Forelimb muscle (tissue), 1 donor: Measurements from ENCODE around the gene RYR2. TPM values are rescaled to one million over a fixed set of nuclear protein-coding genes. Genes with fewer than 3 reads are reported as not detected.
"Not testable (repeated sequence)": the region's sequence is repeated elsewhere in the genome, so short reads cannot be mapped to it uniquely, and the experiment has no call there.

ENCODE experiments used
- DNase-seq: peaks from one replicate; pipeline ENCODE4 v3.0.0-alpha.2; 2013; ENCODE audit warnings: low read depth
- polyA plus RNA-seq: library from polyadenylated mRNA; unstranded; fragments of 120-200 nt; gene quantifications from one replicate; pipeline ENCODE4 v1.2.1, GENCODE V29; 2013; ENCODE audit not compliant: insufficient read length

RYR2 gene
- polyA plus RNA-seq, 1 donor = 2.4 TPM

GRCh38 chr1:237084341-237085077, 42.5 kb downstream of the RYR2 start:
- DNase-seq = no peak

DNA sequence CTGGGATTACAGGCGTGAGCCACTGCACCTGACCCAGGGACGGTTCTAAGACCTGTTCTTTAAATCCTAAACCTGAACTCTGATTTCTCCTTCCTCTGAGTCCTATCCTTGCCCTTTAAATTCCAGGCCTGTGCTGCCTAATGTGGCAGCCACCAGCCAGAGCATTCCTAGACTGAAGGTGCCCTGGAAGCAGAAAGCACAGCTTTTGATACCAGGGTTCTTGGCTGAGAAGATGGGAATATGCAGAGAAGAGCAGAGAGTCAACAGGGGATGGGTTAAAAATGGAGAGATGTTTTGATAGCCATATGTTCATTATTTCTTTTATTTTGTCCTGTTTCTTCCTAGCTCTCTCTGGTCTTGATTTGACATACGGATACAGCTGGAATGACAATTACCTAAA, 49.7 kb downstream of the RYR2 start:
- no peak for DNase-seq

- no peak for DNase-seq
Measured at GRCh38 chr1:237093691-237094090, 51.7 kb downstream of the RYR2 start.

- peak; percentile 2 for DNase-seq
Measured at GRCh38 chr1:237098541-237098940, 56.6 kb downstream of the RYR2 start.

DNA sequence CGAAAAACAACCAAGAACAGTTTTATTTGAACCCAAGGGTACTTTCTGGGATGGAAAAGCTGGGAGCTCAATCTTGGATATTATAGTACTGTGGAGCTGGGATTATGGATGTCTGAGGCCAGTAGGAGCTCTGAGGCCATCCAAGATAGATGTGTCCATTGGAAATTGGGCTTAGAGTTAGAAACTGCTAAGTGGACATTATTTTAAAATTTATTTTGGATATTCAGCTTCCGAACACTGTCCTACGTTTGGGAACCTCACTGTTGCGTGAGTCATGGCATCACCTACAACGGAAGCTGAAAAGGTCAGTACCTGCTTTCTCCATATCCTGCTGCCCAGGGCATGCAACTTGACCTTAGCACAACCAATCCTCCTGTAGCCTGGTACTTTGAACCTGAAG, 61.0 kb downstream of the RYR2 start:
- no peak for DNase-seq

GRCh38 chr1:237104096-237104495, 62.1 kb downstream of the RYR2 start:
- DNase-seq = no peak

DNA sequence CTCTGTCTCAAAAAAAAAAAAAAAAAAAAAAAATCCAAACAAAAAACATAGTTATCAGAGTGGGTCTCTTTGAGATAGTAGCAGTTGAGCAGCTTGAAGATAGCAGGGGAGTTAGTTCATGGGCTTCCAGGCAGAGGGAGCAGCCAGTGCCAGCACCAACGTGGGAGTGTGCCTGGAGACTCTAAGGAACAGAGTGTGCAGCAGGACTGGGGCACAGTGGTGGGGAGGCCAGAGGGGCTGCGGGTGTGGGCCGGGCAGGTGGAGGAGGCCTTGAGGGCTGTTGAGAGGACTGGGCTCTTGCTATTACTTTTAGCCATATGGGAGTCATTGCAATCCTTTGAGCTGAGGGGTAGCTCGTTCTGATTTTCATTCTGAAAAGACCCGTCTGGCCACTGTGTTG, 63.8 kb downstream of the RYR2 start:
- DNase-seq = no peak

- DNase-seq = no peak
Measured at GRCh38 chr1:237108297-237109040, 66.5 kb downstream of the RYR2 start.

GRCh38 chr1:237111807-237112206, 69.8 kb downstream of the RYR2 start:
- no peak for DNase-seq

- no peak for DNase-seq
Measured at GRCh38 chr1:237112663-237113062, 70.7 kb downstream of the RYR2 start.

- no peak for DNase-seq
Measured at GRCh38 chr1:237115035-237115434, 73.1 kb downstream of the RYR2 start.

GRCh38 chr1:237119091-237119490, 77.1 kb downstream of the RYR2 start:
- DNase-seq = no peak

- DNase-seq = no peak
Measured at GRCh38 chr1:237120683-237121082, 78.7 kb downstream of the RYR2 start.

DNA sequence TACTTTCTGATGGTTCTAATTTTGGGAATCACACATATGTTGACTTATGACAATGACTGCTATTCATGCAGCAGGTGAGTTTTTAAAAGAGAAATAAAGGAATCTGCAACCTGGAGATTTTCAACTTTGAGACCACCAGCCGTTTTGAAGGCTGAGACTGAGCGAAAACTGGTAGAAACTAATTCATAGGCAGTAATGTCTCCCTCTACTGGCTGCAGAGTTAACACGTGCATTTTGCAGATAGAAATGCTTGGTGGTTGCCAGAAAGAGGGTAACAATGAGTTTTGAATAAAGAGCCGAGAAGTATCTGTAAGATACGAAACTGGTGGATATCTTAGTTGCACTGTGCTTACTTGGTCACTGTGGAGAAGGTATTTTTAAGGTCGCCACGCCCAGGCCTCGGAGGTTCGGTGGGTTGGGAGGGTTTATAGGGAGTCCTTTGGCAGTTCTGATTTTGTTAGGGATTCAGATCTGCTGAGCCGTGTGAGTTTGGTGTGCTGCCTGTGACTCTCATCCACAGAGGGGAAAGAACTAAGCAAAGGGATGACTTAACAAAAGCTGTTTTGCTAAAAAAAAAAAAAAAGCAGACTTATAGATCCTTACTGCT, 83.0 kb downstream of the RYR2 start:
- no peak for DNase-seq

DNA sequence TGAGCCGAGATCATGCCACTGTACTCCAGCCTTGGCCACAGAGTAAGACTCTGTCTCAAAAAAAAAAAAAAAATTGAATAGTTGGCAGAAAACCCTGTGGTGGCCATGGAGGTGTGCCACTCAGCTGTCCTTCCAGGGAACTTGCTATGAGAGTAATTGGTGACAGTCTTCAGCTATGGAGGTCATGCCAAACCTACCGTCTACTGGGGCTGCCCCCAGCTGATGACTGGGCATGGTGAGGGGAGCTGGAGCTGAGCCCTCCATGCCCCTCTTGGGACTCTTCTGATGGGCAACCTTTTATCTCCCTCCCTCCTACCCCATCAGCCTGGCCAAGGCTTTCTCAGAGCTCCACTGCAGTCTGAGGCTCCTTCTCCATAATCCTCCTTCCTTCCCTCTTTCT, 84.2 kb downstream of the RYR2 start:
- no peak for DNase-seq

GRCh38 chr1:237127301-237127700, 85.3 kb downstream of the RYR2 start:
- not testable (repeated sequence) for DNase-seq

DNA sequence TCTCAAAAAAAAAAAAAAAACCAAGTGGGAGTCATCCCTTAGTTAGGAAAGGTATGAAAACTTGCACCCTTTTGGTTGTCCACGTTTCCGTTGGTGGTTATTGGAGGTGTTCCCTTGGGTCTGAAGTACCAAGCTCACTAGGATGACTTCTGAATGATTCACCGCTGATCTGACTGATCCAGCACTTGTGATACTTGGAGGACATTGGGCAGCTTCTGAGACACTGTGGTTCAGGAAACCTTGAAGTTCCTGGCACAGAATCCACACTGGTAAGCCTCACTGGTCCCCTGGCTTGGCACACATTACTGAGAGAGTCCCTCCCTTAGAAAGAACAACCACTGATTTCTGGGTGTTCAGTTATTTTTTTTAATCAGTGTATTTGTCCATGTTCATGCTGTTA, 91.9 kb downstream of the RYR2 start:
- no peak for DNase-seq

GRCh38 chr1:237134929-237135328, 92.9 kb downstream of the RYR2 start:
- DNase-seq = no peak

DNA sequence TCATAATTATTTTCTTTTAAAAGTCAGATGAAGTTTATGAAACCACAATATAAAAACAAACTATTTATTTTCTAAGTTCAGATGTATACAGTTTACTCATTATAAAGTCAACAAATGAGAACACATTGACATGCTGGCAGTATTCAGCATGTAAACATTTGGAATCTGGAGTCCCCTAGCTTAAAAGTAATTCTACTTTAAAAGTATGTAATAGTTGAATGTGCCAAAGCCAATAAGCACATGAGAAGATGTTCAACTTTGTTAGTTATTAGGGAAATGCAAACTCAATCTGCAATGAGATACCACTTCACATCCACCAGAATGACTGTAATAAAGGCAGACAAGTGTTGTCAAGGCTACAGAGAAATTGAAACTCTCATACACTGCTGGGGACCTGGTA, 96.6 kb downstream of the RYR2 start:
- no peak for DNase-seq

DNA sequence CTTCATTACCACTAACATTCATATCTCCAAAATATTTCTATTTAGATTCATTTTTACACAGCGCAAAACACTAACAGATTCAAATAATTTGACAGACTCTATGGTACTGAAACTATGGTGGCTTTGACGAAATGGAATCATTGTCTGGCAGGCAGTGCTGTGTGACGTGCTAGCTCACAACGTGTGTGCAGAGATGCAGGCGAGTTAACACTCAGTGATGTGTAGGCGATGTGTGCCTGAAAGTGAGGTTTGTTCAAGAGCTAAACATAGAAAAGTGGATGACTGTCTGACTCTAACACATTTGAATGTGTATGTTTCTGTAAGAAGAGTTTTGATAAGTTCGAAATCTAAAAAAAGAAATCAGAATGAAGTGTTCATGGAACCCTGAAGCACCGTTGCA, 97.7 kb downstream of the RYR2 start:
- DNase-seq = no peak

- no peak for DNase-seq
Measured at GRCh38 chr1:237140986-237141385, 99.0 kb downstream of the RYR2 start.

- no peak for DNase-seq
Measured at GRCh38 chr1:237141502-237141901, 99.5 kb downstream of the RYR2 start.
